Neural crest cell (in vitro differentiated cells): ENCODE data around the gene ZNF26. TPM values are rescaled to one million over a fixed set of nuclear protein-coding genes. Genes with fewer than 3 reads are reported as not detected.
"Not testable (repeated sequence)": the region's sequence is repeated elsewhere in the genome, so short reads cannot be mapped to it uniquely, and the experiment has no call there.

Experiments
- DNase-seq: peaks from one replicate; pipeline ENCODE4 v3.0.0; 2021; ENCODE audit warnings: low read depth, mixed read lengths, low spot score
- H3K27ac Mint-ChIP-seq: one replicate; pipeline ENCODE4 v1.8.0; 2021; ENCODE audit warnings: mild to moderate bottlenecking, mixed read lengths; ENCODE audit not compliant: unreplicated experiment
- H3K27me3 Mint-ChIP-seq: 2 replicates; pipeline ENCODE4 v1.8.0; 2021; ENCODE audit warnings: low read depth, mild to moderate bottlenecking, mixed read lengths
- H3K36me3 Mint-ChIP-seq: 2 replicates; pipeline ENCODE4 v1.8.0; 2021; ENCODE audit warnings: low read depth, mild to moderate bottlenecking, mixed read lengths
- H3K4me1 Mint-ChIP-seq: 2 replicates; pipeline ENCODE4 v1.8.0; 2021; ENCODE audit warnings: mixed read lengths
- H3K4me3 Mint-ChIP-seq: one replicate; pipeline ENCODE4 v1.8.0; 2021; ENCODE audit warnings: mild to moderate bottlenecking, mixed read lengths
- H3K9me3 Mint-ChIP-seq: 2 replicates; pipeline ENCODE4 v1.8.0; 2021; ENCODE audit warnings: mixed read lengths
- long read RNA-seq: library from polyadenylated mRNA; unstranded; transcript quantifications from one replicate; pipeline ENCODE4 v2.0.0, GENCODE V29; 2020
- total RNA-seq: library from RNA; stranded (reverse); gene quantifications from 2 replicates; pipeline ENCODE4 v1.2.1, GENCODE V29; 2021
- TF ChIP-seq, protein P1 (sequence below): fragments of 200-600 bp; sonication (generic); conservative IDR thresholded peaks from 2 replicates; pipeline ENCODE4 v1.5.0; 2021; ENCODE audit warnings: antibody characterized with exemption, mild to moderate bottlenecking

The ZNF26 gene, protein sequence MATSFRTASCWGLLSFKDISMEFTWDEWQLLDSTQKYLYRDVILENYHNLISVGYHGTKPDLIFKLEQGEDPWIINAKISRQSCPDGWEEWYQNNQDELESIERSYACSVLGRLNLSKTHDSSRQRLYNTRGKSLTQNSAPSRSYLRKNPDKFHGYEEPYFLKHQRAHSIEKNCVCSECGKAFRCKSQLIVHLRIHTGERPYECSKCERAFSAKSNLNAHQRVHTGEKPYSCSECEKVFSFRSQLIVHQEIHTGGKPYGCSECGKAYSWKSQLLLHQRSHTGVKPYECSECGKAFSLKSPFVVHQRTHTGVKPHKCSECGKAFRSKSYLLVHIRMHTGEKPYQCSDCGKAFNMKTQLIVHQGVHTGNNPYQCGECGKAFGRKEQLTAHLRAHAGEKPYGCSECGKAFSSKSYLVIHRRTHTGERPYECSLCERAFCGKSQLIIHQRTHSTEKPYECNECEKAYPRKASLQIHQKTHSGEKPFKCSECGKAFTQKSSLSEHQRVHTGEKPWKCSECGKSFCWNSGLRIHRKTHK
- total RNA-seq, result 12.9 and 13.5 TPM in 2 replicates
- long read RNA-seq, full-length matches to known transcripts, result 1 of 13 reads
- long read RNA-seq, partial matches to known transcripts, result 5 of 13 reads
- long read RNA-seq, other reads (novel, unspliced or antisense), result 7 of 13 reads

DNA sequence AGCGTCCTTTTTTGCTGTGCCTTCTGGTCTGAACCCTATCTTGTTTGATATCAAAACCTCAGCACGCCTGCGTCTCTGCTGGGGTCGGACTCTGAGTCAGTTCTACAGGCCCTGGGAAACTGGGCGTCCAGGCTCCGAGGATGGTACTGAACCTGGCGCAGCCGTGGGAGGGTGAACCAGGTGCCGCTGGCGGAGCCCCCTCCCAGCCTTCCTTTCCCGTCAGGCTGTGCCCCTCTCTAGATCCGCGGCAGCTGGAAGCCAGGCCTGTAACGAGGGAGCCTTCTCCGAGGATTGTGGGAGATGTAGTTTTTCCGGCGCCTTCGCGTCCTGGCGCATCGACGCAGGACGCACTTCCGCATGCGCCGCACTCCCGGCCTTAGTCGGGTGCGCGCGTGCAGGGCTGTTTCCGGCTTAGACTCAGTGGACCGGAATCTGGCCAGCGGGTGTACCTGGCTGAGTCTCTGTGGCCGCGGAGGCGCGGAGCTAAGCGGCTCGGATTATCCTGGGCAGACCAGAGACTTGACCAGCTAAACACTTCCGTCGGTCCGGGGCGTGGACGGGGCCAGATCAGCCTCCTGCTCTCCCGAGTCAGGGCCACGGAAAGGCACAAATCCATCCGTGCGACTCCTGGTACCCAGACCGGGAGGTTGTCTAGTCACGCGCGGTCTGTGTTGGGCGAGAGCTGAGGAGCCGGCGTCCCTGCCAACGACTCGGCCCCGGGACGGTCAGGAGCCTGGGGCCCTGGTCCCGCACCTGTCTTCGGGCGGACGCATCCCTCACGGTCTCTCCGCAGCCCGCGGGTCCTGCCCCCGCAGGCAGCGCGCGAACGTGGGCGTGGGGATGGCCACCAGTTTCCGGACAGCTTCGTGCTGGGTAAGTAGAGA, at the start of gene ZNF26:
ZNF26 (plus strand) TSS at position 367 of the 884 bp plus-strand sequence; CDS start at position 841, 474 bp downstream.
- peaks cover 30% of the 10 kb centered on the region for H3K9me3 Mint-ChIP-seq
- peak within 1 kb of the TSS; percentile 96 for H3K4me3 Mint-ChIP-seq
- H3K27me3 Mint-ChIP-seq, result no peaks in the 10 kb centered on the region
- H3K4me1 Mint-ChIP-seq, result peaks cover 22% of the 10 kb centered on the region
- TF ChIP-seq, protein P1, sequence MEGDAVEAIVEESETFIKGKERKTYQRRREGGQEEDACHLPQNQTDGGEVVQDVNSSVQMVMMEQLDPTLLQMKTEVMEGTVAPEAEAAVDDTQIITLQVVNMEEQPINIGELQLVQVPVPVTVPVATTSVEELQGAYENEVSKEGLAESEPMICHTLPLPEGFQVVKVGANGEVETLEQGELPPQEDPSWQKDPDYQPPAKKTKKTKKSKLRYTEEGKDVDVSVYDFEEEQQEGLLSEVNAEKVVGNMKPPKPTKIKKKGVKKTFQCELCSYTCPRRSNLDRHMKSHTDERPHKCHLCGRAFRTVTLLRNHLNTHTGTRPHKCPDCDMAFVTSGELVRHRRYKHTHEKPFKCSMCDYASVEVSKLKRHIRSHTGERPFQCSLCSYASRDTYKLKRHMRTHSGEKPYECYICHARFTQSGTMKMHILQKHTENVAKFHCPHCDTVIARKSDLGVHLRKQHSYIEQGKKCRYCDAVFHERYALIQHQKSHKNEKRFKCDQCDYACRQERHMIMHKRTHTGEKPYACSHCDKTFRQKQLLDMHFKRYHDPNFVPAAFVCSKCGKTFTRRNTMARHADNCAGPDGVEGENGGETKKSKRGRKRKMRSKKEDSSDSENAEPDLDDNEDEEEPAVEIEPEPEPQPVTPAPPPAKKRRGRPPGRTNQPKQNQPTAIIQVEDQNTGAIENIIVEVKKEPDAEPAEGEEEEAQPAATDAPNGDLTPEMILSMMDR, result no peak
- H3K27ac Mint-ChIP-seq, result peak within 1 kb of the TSS; percentile 75
- peak; percentile 69 for DNase-seq
- peaks cover 46% of the 10 kb centered on the region for H3K36me3 Mint-ChIP-seq

DNA sequence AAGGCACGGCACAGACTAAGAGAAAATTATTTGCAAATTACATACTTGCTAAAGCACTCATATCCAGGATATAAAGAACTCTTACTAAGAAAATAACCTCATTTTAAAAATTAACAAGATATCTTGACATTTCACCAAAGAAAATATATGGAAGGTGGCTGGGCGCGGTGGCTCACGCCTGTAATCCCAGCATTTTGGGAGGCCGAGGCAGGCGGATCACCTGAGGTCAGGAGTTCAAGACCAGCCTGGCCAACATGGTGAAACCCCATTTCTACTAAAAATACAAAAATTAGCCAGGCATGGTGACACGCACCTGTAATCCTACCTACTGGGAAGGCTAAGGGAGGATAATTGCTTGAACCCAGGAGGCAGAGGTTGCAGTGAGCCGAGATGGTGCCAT, 49.2 kb upstream of the ZNF26 start:
- DNase-seq, H3K27ac Mint-ChIP-seq, H3K4me3 Mint-ChIP-seq, H3K27me3 Mint-ChIP-seq, H3K4me1 Mint-ChIP-seq: not testable (repeated sequence)
- H3K9me3 Mint-ChIP-seq, result peaks cover 29% of the 10 kb centered on the region
- peaks cover 71% of the 10 kb centered on the region for H3K36me3 Mint-ChIP-seq

DNA sequence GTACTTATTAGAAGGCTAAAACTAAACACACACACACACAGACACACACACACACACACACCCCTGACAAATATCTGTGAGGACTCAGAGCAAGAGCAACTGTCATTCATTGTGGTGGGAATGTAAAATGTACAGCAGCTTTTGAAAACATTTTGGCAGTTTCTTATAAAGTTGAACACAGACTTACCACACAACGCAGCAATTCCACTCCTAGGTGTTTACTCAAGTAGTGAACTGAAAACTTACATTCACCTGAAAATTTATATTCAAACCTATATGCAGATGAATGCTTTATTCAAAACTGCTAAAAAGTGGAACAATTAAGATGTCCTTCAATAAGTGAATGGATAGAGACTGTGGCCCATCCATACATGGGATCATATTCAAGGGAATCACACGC, 48.7 kb upstream of the ZNF26 start:
- Mint-ChIP-seq H3K4me1 (no peaks in the 10 kb centered on the region), H3K9me3 (peaks cover 29% of the 10 kb centered on the region), H3K27me3 (no peaks in the 10 kb centered on the region), H3K36me3 (peaks cover 71% of the 10 kb centered on the region), H3K27ac (no peak overlapping the region), H3K4me3 (no peak overlapping the region)
- DNase-seq, result no peak
- TF ChIP-seq, protein P1, result no peak

DNA sequence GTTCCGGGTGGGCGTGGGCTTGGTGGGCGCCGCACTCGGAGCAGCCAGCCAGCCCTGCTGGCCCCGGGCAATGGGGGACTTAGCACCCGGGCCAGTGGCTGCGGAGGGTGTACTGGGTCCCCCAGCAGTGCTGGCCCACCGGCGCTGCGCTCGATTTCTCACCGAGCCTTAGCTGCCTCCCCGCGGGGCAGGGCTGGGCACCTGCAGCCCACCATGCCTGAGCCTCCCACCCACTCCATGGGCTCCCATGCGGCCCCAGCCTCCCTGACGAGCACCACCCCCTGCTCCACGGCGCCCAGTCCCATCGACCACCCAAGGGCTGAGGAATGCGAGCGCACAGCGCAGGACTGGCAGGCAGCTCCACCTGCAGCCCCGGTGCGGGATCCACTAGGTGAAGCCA, 47.4 kb upstream of the ZNF26 start:
- H3K4me3 Mint-ChIP-seq, H3K27me3 Mint-ChIP-seq, H3K27ac Mint-ChIP-seq, H3K4me1 Mint-ChIP-seq, DNase-seq: not testable (repeated sequence)
- Mint-ChIP-seq H3K36me3 (peaks cover 70% of the 10 kb centered on the region), H3K9me3 (peaks cover 26% of the 10 kb centered on the region)

DNA sequence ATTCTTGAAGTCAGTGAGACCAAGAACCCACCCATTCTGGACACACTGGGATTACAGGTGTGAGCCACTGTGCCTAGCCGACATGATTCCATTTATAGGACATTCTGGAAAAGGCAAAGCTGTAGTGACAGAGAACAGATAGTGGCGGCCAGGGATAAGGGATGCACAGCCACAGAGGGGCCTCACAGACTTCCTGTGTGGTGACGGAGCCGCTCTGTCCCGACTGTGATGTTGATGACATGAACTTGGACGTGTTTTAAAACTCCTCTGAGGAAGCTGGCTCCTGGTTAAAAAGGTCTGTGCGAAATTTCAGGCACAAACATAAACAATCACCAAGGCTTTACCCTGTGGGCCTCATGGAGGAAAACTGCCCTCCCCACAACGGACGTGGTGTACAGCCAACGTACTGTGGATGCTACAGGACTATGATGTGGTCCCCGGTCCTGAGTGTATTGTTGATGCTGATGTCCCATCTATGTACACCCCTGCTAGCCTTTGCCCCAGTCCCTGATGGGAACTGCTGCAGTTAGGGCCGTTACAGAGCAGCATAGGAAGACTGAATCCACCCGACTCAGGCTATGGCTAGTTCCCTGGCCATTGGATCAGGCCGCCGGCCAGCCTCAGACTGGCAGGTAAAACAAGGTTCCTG, 46.0 kb upstream of the ZNF26 start:
- TF ChIP-seq, protein P1, result no peak

More for the DNA sequence above, 46.0 kb upstream of the ZNF26 start:
- Mint-ChIP-seq H3K4me3 (no peak overlapping the region), H3K9me3 (peaks cover 23% of the 10 kb centered on the region), H3K27me3 (no peaks in the 10 kb centered on the region), H3K4me1 (no peaks in the 10 kb centered on the region), H3K27ac (no peak overlapping the region), H3K36me3 (peaks cover 70% of the 10 kb centered on the region)
- no peak for DNase-seq
